NCI-H1092 treated with DMSO at 0.1 percent for 48 hours (cell line): ENCODE results near the gene NID1.
"Not testable (repeated sequence)": the region's sequence is repeated elsewhere in the genome, so short reads cannot be mapped to it uniquely, and the experiment has no call there.

Source experiments
- DNase-seq: peaks from one replicate; lab custom pipeline; 2025; lab: John Stamatoyannopoulos, UW

NID1 gene

DNA sequence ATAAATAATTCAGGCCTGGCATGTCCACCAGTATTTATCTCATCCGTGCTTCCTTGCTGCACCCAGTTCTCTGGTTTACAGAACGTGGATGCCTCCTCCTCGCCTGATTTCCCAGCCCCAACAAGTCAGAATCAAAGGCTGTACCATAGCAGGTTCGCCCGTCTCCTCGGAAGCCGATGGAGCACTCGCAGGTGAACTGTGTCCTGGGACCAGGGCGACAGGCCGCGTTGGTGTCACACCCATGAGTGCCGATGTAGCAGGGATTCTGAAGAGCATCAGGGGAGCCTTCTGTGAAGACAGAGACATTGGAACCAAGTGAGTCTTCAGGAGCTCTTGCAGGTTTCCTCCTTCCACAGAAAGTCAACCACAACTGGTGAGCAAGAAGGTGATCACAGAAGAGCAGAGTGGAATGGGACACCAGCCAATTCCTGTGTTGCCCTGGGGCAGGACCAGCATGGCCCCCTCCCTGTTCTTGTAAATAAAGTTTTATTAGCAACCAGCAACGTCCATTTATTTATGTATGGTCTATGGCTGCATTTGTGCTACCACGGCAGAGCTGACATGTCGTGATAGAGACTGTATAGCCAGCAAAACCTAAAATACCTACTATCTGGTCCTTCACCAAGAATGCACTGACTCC lies 40.8 kb downstream of the NID1 start:
- no peak for DNase-seq

DNA sequence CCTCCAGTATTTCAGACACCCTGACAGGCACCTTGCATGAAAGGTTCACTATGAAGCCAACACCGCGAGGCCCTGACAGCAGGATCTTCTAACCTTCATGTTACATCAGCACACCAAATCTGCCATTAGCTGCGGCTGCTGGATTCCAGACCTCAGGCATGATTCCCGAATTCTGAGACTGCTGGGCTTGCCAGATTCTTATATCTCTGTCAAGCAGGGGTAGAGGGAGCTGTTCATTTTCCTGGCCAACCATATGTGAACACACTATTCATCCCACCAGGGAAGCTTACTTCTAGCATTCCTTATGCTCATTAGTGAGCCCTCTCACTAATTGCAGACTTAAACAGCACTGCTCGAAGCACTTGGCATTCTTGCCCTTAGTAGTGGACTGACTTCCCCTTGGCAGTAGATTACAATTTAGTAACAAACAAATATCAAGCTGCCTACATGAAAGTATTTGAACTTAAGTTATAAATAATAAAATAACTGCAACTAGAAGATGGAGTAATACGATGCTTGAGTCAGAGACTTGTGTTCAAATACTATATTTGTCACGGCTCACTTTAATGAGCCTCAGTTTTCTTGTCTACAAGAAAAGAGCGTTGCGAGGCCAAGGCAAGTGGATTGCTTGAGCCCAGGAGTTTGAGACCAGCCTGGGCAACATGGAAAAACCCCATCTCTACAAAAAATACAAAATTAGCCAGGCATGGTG lies 43.3 kb downstream of the NID1 start:
- no peak for DNase-seq

DNA sequence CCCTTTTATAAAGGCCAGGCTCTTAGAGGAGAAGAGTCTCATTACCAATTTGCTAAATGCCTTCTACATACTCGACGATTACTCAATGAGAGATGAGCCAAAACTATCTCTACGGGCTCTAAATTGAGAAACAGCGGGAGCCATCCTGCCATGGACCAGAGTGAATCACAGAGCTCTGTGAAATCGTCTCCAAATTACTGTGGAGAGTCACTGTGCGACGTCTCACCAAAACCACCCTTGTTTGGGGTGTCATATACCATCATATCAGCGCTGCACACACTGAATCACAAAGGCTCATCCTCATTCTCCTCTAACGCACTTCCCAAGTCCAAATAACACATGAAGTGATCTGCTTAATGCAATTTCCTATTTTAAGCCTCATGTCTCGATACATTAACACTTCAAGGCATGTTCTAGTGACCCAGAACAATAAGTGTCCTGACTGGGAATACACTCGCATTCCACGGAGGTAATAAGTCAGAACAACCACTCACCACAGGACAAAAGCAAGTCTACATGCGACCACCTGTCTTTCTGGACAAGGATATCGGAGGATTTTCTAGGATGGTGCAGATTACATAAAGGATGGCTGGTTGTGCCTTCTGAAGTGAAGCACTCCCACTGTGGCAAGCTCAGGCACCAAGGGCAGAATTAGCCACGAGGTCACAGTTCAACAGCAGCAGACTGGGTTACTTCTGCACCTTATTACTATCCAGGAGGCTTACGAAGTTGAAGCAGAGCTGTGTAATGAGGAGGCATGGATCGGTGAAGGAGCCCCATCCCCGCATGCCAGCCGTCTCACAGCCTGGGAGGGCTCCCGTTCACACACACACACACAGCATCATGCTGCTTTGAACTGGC lies 44.3 kb downstream of the NID1 start:
- no peak for DNase-seq

DNA sequence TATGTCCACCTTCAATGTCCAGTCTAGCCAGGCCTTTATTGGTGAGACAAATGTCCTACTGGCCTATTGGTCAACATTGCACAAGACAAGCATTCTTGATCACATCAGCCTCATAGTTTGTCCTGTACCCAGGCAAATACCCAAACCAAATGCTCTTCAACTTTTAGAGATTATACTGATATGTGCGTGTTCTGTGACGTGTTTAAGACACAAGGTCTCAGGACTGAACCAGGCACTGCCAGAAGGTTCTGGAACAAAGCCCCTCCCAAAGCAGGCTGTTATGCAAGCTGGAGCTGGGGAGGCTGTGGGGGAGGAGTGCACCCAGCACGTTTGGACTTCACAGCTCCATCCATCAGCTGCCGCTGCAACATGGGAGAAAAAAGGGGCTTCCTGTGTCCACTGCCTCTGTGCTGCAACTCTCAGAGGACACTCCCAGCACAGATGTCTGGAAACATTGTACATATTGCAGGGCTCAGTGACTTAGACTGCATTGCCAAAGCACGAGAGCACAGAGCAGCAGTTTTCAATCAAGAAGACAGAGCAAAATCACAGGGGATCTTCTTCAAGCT lies 45.9 kb downstream of the NID1 start:
- no peak for DNase-seq

DNA sequence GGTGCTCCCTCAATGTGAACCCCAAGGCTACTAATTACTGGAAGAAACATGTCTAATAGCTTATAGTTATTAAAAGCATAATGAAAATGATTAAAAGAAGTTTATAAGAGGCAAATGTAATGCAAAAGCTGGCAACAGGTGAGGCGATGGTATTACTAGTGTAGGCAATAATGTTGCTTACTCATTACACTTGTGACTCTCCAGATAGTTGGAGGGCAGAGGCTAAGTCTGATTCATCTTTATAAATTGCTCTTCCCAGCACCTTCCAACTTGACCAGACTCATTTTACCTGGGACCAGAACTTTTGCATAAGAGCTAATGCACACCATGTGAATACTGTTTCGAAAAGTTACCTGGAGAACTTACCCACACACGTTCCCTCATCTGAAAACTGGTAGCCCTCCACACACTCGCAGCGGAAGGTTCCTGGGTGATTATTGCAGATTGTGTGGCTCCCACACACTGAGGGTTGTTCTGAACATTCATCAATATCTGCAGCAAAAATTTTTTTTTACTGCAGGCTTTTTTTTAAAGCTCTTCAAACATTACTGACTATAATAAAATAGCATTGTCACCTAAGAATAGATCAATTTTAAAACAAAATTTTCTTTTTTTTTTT lies 48.0 kb downstream of the NID1 start:
- DNase-seq: no peak

DNA sequence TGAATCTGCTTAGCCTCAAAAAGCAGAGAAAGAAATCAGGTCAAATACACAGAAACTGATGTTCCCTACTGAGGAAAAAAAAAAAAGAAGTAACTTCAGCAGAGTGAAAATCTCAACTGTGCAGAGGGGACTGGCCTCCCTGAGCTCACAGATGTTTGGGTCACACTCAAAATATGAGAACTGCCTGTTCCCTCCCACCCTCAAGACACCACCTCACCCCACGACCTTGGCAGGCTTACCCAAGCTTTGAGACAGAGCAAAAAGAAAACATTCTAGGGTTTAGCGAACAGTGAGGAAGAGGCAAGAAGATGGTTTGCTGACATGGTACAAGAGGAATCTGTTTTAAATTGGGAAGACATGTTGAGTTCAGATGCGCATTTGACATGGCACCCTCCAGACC lies 48.8 kb downstream of the NID1 start:
- DNase-seq: no peak

DNA sequence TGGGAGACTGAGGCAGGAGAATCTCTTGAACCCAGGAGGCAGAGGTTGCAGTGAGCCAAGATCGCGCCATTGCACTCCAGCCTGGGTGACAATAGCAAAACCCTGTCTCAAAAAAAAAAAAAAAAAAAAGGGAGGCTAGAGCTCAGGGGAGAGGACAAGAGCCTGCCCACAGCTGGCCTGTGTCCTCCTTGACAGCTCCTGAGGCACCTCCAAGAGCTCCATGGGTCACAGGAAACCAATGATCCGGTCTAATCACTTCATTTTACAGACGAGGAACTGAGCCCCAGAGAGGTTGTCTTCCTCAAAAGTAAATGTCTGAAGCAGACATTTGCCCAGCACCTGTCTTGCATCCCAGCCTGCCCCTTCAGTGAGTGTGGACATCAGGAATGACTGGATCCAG lies 49.4 kb downstream of the NID1 start:
- DNase-seq: no peak

DNA sequence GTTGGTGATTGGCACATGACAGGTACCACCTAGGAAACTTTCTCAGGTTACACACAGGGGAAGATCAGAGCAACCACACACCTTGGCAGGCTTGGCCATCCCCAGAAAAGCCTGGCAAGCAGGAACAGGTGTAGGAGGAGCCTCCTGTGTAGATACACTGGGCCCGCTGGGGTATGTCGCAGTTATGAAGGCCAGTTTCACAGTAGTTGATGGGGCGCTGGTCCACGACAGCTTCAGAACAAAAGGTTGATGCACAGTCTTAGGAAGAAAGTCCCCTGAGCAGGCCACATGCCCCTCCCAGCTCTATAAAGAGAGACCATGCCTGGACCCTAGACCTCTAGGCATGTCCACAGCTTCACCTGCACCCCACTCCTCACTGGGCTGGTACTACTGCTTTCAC lies 51.6 kb downstream of the NID1 start:
- no peak for DNase-seq

DNA sequence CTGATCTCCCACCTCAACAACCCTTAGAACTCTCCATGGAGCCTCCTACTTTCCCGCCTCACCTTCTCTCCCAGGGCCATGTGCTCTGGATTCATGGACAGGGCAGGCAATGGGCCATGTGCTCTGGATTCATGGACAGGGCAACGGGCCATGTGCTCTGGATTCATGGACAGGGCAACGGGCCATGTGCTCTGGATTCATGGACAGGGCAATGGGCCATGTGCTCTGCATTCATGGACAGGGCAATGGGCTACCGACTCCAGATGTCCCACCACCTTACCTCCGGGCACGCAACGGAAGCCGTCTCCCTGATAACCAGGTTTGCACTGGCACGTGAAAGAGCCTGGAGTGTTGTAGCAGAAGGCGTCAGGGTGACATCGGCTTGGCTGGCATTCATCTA lies 53.2 kb downstream of the NID1 start:
- DNase-seq: no peak

DNA sequence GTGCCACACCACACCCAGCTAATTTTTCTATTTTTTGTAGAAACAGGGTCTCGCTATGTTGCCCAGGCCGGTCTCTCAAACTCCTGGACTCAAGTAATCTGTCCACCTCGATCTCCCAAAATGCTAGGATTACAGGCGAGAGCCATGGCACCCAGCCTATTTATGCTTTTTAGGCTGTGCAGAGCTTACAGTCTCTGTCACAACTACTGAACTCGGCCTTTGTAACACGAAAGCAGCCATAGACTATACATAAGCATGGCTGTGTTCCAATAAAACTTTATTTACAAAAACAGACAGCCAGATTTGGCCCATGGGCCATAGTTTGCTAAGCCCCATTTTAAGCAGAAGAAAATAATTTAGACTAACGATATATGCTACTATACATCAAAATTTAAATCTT lies 54.4 kb downstream of the NID1 start:
- no peak for DNase-seq

DNA sequence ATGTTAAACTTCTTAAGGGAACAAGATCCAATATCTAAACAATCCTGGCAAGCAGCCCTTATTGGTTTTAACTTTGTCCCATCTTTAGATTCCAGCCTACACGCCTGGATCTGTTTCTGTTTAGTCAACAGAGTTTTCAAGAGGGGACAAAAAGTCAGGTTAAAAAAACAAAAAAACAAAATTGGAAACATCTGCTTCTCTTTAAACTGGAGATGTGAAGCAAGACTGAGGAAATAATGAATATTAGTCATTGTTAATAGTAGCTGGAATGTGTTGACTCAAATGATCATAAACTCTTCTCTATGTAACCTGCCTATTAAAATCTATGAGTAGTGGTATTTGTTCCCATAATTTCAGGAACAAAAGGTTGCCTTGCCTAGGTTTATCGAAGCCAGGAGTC lies 55.0 kb downstream of the NID1 start:
- no peak for DNase-seq

DNA sequence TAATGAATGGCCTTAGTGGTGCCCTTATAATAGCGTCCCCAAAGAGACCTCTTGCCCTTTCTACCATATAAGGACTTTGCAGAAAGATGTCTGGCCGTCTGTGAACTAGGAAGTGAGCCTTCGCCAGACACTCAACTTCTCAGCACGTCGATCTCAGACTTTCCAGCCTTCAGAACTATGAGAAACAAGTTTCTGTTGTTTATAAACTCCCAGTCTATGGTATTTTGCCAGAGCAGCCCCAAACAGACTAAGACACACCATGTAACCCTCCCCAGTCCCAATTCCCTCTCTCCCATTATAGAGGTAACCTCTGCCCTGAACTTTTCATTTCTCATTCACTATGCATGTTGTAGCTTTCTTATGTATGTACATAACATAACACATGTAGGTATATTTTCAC lies 55.7 kb downstream of the NID1 start:
- DNase-seq: no peak

DNA sequence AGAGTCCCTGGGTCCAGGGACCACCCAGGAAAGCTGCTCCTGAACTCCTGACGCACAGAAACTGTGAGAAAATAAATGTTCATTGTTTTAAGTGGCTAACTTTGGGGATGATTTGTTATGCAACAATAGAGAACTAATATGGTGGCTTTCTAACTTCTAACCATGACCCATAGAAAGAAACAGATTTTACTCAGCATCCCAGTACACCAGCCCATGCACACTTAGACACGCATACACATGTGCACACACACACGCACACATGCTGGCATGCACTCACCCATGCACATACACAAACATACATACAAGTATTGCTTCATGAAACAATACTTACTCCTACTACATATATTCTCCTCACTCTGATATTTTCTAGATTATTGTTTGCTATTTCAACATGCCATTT lies 57.1 kb downstream of the NID1 start:
- DNase-seq: no peak

DNA sequence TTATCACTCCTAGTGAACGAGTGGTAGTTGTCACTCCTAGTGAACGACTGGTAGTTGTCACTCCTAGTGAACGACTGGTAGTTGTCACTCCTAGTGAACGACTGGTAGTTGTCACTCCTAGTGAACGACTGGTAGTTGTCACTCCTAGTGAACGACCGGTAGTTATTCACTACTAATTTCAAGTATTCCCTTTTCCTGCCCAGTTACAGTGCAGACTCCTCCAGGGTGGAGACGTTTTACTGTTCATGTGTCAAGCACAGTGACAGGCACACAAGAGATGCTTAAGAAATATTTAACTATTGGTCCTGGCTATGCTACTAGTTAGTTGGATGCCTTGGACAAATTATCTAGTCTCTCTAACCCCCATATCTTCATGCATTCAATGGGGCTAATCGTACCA lies 61.8 kb downstream of the NID1 start:
- DNase-seq: not testable (repeated sequence)

DNA sequence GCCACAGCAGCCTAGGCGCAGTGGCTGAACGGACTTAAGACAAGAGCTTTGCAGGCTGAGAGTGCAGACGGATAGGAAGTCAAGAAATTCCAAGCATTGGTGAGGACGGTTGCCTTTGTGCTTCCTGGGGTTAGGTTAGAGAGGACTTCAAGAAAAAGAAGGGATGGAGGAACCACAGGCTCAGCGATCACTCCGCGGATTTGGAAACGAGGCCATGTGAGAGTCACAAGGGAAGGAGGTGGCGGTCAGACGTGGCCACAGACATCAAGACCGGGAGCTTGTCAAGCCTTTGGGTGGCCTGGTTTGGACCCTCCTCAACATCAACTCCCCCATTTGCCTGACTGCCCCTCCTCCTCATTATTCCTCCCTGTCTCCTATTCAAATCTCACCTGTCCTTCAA lies 62.3 kb downstream of the NID1 start:
- DNase-seq: no peak

DNA sequence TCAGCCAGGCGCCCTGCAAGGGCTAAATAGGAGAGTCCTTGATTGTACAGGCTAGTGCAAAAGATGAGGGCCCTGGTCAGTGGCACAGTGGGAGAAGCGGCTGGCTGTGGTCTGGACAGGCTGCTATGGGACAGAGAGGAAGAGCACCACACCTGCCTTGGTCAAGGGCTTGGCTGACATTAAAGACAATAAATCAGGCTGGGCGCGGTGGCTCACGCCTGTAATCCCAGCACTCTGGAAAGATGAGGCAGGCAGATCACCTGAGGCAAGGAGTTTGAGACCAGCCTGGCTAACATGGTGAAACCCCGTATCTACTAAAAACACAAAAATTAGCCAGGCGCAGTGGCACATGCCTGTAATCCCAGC lies 62.9 kb downstream of the NID1 start:
- DNase-seq: no peak

DNA sequence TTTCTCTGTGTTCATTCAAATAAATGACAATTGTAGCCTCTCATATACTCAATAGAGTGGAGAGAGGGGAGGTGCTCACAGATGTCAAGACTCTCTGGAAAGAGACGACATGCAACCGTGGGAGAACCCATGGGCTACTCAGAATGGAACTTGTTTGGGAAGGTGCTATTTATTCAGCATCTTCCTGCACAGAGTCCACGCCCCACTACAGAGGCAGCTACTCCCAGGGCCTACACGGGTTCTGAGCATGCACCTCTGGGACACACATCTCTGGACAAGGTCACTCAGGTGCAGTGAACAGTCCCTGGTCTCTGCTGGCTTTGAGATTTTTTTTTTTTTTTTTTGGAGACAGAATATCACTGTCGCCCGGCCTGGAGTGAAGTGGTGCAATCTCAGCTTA lies 64.1 kb downstream of the NID1 start:
- no peak for DNase-seq

DNA sequence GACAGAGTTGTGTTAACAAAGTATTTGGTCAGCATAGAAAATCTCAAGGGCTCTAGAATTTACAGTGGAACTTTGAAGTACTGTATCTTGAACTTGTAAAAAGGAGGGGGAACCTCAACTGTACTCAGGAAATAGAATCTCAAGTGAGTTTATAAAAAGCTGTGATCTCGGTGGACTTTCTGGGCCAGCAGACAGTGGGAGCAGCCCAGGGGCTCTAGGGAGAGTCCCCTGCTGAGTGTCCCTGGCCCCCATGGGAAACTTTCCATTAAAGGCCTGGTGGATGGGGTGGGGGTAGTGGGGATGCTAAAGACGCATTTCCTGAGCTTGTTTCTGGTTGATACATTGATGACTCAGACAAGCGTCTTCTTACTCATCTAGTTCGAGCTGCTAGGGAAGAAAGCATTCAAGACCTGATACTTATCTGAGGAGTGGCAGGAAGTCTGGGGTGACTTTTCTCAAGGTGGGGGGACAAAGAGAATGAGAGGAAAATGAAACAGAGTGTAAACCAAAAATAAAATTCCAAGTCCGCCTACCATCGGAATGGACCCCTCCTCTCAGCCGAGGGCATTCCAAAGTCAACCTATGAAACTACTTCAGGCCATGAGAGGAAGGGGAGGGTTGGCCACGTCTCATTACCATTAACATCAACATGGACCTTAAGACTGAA lies 65.5 kb downstream of the NID1 start:
- no peak for DNase-seq

DNA sequence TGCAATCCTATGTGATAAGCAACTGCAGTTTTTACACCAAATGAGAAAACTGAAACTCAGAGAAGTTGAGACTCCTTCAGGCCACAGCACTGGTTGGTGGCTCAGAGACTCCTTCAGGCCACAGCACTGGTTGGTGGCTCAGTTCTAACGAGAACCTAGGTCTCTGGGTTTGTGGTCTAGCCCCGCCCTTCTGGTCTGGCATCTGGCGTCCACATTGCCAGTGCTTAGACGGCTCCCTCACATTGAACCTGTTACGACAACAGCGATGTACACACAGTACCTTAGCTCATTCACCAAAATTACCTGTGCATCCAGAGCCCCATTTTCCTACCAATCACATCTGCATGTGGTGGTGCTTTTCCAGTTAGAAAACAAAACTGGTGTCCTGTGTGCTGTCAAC lies 66.1 kb downstream of the NID1 start:
- DNase-seq: no peak

DNA sequence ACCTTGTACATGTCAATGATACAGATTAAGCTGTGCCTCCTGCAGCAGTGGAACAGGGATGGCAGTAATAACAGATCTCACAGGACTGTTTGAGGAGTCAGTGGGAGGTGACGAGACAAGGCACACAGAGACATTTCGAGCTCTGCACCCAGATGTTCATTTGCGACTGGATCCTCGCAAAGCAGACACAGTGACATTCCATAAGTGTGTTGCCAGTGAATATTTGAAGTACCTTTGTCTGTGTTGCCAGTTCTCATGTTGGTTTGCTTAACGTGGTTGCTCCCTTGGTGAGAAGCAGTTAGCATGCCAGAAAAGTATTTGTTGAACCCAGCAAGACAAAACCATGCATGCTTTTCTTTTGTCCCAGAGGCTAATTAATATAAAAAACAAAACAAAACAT lies 67.0 kb downstream of the NID1 start:
- no peak for DNase-seq

DNA sequence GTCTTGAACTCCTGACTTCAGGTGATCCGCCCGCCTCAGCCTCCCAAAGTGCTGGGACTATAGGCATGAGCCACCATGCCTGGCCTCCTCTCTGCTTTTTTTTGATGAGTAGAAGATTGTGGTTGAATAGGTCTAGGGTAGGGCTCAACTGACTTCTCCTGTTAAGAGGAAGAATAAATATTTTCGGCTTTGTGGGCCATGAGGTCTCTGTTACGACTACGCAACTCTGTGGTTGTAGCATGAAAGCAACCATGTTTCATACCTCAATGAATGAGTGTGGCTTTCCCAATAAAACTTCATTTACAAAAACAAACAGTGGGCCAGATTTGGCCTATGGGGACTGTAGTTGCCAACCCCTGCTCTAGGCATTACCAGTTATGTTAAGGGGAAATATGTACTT lies 67.8 kb downstream of the NID1 start:
- no peak for DNase-seq
